ENCODE results near the gene PLVAP.

DNA sequence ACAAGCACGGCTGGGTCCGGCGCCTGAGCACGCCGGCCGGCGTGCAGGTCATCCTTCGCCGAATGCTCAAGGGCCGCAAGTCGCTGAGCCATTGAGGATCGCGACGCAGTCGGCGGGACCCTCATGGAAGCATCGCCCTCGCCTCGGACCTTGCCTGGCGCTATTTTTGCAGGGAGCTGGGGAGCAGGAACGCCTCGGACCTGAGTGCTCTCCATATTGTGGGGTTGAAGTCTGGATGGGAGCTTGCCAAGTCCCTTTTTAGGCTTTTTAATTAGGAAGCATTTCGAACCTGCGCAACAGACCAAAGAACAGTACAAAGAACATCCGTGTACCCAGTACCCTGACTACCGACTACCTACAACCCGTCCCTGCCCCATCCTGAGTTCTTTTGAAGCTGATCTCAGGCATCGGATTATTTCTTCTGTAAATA lies 70.8 kb downstream of the PLVAP start:
- TF ChIP-seq, protein P1, sequence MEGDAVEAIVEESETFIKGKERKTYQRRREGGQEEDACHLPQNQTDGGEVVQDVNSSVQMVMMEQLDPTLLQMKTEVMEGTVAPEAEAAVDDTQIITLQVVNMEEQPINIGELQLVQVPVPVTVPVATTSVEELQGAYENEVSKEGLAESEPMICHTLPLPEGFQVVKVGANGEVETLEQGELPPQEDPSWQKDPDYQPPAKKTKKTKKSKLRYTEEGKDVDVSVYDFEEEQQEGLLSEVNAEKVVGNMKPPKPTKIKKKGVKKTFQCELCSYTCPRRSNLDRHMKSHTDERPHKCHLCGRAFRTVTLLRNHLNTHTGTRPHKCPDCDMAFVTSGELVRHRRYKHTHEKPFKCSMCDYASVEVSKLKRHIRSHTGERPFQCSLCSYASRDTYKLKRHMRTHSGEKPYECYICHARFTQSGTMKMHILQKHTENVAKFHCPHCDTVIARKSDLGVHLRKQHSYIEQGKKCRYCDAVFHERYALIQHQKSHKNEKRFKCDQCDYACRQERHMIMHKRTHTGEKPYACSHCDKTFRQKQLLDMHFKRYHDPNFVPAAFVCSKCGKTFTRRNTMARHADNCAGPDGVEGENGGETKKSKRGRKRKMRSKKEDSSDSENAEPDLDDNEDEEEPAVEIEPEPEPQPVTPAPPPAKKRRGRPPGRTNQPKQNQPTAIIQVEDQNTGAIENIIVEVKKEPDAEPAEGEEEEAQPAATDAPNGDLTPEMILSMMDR (IDR thresholded peaks at IDR 0.05), result no peak
- no peak for TF ChIP-seq POLR2A (IDR thresholded peaks at IDR 0.05)

All from Peyer's patch (tissue), 4 donors.